ENCODE results near the gene TIMELESS.

TIMELESS gene

DNA sequence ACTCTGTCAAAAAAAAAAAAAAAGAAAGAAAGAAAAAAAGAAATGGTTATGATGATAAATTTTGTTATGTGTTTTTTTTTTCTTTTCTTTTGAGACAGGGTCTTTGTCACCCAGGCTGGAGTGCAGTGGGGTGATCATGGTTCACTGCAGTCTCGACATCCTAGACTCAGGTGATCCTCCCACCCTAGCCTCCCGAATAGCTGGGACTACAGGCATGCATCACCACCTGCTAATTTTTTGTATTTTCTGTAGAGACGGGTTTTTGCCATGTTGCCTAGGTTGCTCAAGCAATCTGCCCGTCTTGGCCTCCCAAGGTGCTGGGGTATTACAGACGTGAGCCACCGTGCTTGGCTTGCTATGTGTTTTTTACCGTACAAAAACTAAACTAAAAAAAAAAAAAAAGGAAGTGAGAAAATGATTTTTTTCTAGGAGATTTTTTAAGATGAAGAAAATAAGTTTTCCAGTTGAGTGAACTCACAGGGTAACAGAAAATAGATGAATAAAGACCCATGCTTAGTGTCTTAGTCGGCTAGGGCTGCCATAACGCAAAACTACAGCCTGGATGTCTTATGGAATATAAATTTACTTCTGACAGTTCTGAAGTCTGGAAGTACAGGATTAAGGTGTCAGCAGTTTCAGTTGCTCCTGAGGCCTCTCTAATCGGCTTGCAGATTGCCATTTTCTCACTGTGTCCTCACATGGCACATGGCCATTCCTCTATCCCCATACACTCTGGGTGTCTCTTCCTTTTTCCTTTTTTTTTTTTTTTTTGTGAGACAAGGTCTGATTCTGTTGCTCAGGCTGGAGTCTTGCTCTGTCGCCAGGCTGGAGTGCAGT, 73.4 kb downstream of the TIMELESS start:
- peak; percentile 88 to 93 for ATAC-seq (replicated peaks)
- peak overlapping the region; percentile 13 to 73 for H3K4me3 Mint-ChIP-seq
- DNase-seq = peak; percentile 60
- peaks cover 6% of the 10 kb centered on the region in 2 donors for H3K9me3 Mint-ChIP-seq
- no peaks in the 10 kb centered on the region for H3K27me3 Mint-ChIP-seq
- peaks cover 20 to 47% of the 10 kb centered on the region in 2 donors for H3K4me1 Mint-ChIP-seq
- H3K27ac Mint-ChIP-seq = peak overlapping the region; percentile 90
- no peaks in the 10 kb centered on the region for H3K36me3 Mint-ChIP-seq

DNA sequence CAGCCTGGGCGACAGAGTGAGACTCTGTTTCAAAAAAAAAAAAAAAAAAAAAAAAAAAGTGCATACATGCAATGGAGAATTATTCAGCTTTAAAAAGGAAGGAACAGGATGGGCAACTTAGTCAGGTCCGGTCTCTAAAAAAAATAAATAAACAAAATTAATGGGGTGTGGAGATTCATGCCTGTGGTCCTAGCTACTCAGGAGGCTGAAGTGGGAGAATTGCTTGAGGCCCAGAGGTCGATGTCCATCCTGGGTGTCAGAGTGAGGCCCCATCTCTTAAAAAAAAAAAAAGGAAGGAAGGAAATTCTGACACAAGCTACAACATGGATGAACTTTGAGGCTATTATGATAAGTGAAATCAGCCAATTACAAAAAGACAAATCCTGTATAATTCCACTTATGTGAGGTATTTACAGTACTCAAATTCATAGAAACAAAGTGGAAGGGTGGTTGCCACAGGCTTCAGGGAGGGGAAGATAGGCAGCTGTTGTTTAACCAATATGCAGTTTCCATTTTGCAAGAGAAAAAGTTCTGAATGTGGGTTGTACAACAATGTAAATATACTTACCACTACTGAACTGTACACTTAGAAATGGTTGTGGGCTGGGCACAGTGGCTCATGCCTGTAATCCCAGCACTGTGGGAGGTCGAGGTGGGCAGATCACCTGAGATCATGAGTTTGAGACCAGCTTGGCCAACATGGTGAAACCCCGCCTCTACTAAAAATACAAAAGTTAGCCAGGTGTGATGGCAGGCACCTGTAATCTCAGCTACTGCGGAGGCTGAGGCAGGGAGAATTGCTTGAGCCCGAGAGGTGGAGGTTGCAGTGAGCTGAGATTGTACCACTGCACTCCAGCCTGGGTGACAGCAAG, 74.3 kb downstream of the TIMELESS start:
- peak overlapping the region; percentile 63 to 73 for H3K4me3 Mint-ChIP-seq
- no peaks in the 10 kb centered on the region for H3K36me3 Mint-ChIP-seq
- DNase-seq (no peak), ATAC-seq (replicated peaks) (peak; percentile 47 to 55)
- peak overlapping the region; percentile 90 for H3K27ac Mint-ChIP-seq
- peaks cover 20 to 47% of the 10 kb centered on the region in 2 donors for H3K4me1 Mint-ChIP-seq
- H3K9me3 Mint-ChIP-seq = peaks cover 6% of the 10 kb centered on the region in 2 donors
- no peaks in the 10 kb centered on the region for H3K27me3 Mint-ChIP-seq

DNA sequence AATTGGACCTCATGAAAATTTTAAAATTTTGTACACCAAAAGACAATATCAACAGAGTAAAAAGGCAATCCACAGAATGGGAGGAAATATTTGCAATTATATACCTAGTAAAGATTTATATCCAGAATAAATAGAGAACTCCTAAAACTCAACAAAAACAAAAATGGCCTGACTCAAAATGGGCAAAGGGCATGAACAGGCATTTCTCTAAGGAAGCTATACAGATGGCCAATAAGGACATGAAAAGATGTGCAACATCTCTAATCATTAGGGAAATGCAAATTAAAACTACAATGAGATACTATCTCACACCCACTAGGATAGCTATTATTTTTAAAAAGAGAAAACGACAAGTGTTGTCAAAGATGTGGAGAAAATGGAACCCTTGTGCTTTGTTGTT, 75.7 kb downstream of the TIMELESS start:
- peaks cover 20 to 47% of the 10 kb centered on the region in 2 donors for H3K4me1 Mint-ChIP-seq
- H3K9me3 Mint-ChIP-seq = peaks cover 6% of the 10 kb centered on the region in 2 donors
- ATAC-seq (replicated peaks) = no peak
- H3K36me3 Mint-ChIP-seq = no peaks in the 10 kb centered on the region
- no peak for DNase-seq
- no peak overlapping the region for H3K27ac Mint-ChIP-seq
- no peaks in the 10 kb centered on the region for H3K27me3 Mint-ChIP-seq
- no peak overlapping the region for H3K4me3 Mint-ChIP-seq

DNA sequence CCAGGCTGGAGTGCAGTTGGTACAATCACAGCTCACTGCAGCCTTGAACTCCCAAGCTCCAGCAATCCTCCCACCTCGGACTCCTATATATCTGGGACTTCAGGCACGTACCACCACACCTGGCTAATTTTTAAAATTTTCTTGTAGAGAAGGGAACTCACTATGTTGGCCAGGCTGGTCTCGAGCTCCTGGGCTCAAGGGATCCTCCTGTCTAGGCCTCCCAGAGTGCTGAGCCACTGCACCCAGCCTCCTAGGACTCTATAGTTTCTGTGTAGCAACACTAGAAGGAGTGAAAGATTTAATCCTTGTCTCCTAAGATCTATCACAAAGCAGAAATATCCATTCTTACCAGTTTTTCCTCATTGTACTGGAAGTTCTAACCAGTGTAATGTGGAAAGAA, 82.3 kb downstream of the TIMELESS start:
- no peaks in the 10 kb centered on the region for H3K9me3 Mint-ChIP-seq
- DNase-seq = no peak
- no peaks in the 10 kb centered on the region for H3K36me3 Mint-ChIP-seq
- no peaks in the 10 kb centered on the region for H3K27me3 Mint-ChIP-seq
- H3K27ac Mint-ChIP-seq = peak overlapping the region; percentile 20
- peak in 1 of 2 donors; percentile 20 for ATAC-seq (replicated peaks)
- no peak overlapping the region for H3K4me3 Mint-ChIP-seq
- peaks cover 3 to 12% of the 10 kb centered on the region in 2 donors for H3K4me1 Mint-ChIP-seq
